Measurements from ENCODE around the gene PCDH9.

The PCDH9 gene

GRCh38 chr13:66700117-66700601 lies 530.0 kb downstream of the PCDH9 start:
- DNase-seq, result no peak

- no peak for DNase-seq
Observed at GRCh38 chr13:66693656-66694055, 536.5 kb downstream of the PCDH9 start.

- DNase-seq, result no peak
Observed at GRCh38 chr13:66691149-66691548, 539.0 kb downstream of the PCDH9 start.

GRCh38 chr13:66689628-66690027 lies 540.5 kb downstream of the PCDH9 start:
- no peak for DNase-seq

GRCh38 chr13:66689037-66689619 lies 541.0 kb downstream of the PCDH9 start:
- DNase-seq, result no peak

- no peak for DNase-seq
Observed at GRCh38 chr13:66681403-66681802, 548.7 kb downstream of the PCDH9 start.

- DNase-seq, result no peak
Observed at GRCh38 chr13:66680031-66680430, 550.1 kb downstream of the PCDH9 start.

GRCh38 chr13:66675620-66676019 lies 554.5 kb downstream of the PCDH9 start:
- no peak for DNase-seq

- no peak for DNase-seq
Observed at GRCh38 chr13:66673401-66673800, 556.7 kb downstream of the PCDH9 start.

GRCh38 chr13:66665991-66666390 lies 564.1 kb downstream of the PCDH9 start:
- no peak for DNase-seq

GRCh38 chr13:66663711-66664110 lies 566.4 kb downstream of the PCDH9 start:
- DNase-seq, result no peak

- DNase-seq, result no peak
Observed at GRCh38 chr13:66663206-66663605, 566.9 kb downstream of the PCDH9 start.

GRCh38 chr13:66661336-66661735 lies 568.8 kb downstream of the PCDH9 start:
- DNase-seq, result no peak

- DNase-seq, result no peak
Observed at GRCh38 chr13:66660468-66660813, 569.7 kb downstream of the PCDH9 start.

- no peak for DNase-seq
Observed at GRCh38 chr13:66659701-66660467, 570.3 kb downstream of the PCDH9 start.

- DNase-seq, result no peak
Observed at GRCh38 chr13:66659286-66659685, 570.9 kb downstream of the PCDH9 start.

- DNase-seq, result no peak
Observed at GRCh38 chr13:66657165-66657881, 572.8 kb downstream of the PCDH9 start.

GRCh38 chr13:66655847-66656454 lies 574.2 kb downstream of the PCDH9 start:
- DNase-seq, result no peak

GRCh38 chr13:66644855-66645460 lies 585.2 kb downstream of the PCDH9 start:
- no peak for DNase-seq

- DNase-seq, result no peak
Observed at GRCh38 chr13:66640231-66640630, 589.9 kb downstream of the PCDH9 start.

- no peak for DNase-seq
Observed at GRCh38 chr13:66639044-66639443, 591.1 kb downstream of the PCDH9 start.

GRCh38 chr13:66635526-66635925 lies 594.6 kb downstream of the PCDH9 start:
- DNase-seq, result no peak

- DNase-seq, result no peak
Observed at GRCh38 chr13:66634384-66634783, 595.8 kb downstream of the PCDH9 start.
